Lung (tissue), 12 donors: ENCODE data around the gene OBSCN. TPM values are rescaled to one million over a fixed set of nuclear protein-coding genes. Genes with fewer than 3 reads are reported as not detected.
"Not testable (repeated sequence)": the region's sequence is repeated elsewhere in the genome, so short reads cannot be mapped to it uniquely, and the experiment has no call there.

Source experiments
- ATAC-seq: fragments of 200-7000 bp; cut with Tn5 transposase; one replicate; pipeline ENCODE4 v1.9.1; 2020; ENCODE audit warnings: moderate number of reproducible peaks; ENCODE audit not compliant: insufficient read depth, low FRiP score
- DNase-seq, 3 donors: peaks; one replicate each; pipeline ENCODE4 v3.0.0-alpha.2; 2013 to 2017
- H3K27ac ChIP-seq, 2 donors: one replicate each; pipeline ENCODE4 v1.5.1; 2013; ENCODE audit warnings: mild to moderate bottlenecking in 2 of 2, moderate library complexity in 2 of 2, control low read depth in 1 of 2, inconsistent platforms in 1 of 2, low read depth in 1 of 2, low read length in 1 of 2
- H3K27me3 ChIP-seq, 3 donors: one replicate each; pipeline ENCODE4 v1.5.1; 2013; ENCODE audit warnings: low read length in 2 of 3; ENCODE audit not compliant: control insufficient read depth in 3 of 3, insufficient read depth in 3 of 3
- H3K36me3 ChIP-seq, 4 donors: one replicate each; pipeline ENCODE4 v1.5.1; 2013; ENCODE audit warnings: low read length in 4 of 4, mild to moderate bottlenecking in 1 of 4, moderate library complexity in 1 of 4; ENCODE audit not compliant: control insufficient read depth in 4 of 4, insufficient read depth in 4 of 4
- H3K4me1 ChIP-seq, 5 donors: one replicate each; pipeline ENCODE4 v1.5.1; 2013; ENCODE audit warnings: low read length in 5 of 5, mild to moderate bottlenecking in 2 of 5, moderate library complexity in 1 of 5; ENCODE audit not compliant: control insufficient read depth in 5 of 5, insufficient read depth in 5 of 5
- H3K4me3 ChIP-seq: one replicate; pipeline ENCODE4 v1.5.1; 2013; ENCODE audit warnings: mild to moderate bottlenecking, control low read depth, moderate library complexity
- H3K9ac ChIP-seq, 2 donors: one replicate each; pipeline ENCODE4 v1.5.1; 2013; ENCODE audit warnings: low read length in 2 of 2, control low read depth in 1 of 2; ENCODE audit not compliant: insufficient read depth in 1 of 2
- H3K9me3 ChIP-seq, 4 donors: one replicate each; pipeline ENCODE4 v1.5.1; 2013; ENCODE audit warnings: low read length in 3 of 4, mild to moderate bottlenecking in 1 of 4, moderate library complexity in 1 of 4; ENCODE audit not compliant: control insufficient read depth in 4 of 4, insufficient read depth in 3 of 4
- CTCF ChIP-seq: IDR thresholded peaks from 2 replicates; pipeline ENCODE4 v1.5.1; 2012; ENCODE audit warnings: mild to moderate bottlenecking; ENCODE audit errors: control extremely low read depth, extremely low read depth
- WGBS, 2 donors: extraction: QIAGEN DNeasy Blood & Tissue Kit; methylation state at CpG; one replicate each; pipeline ENCODE4 v1.1.7; 2013; 5-methylcytosine and 5-hydroxymethylcytosine counted together
- polyA plus RNA-seq, 2 donors: library from polyadenylated mRNA; stranded (reverse); fragments of 200-250 nt; gene quantifications; one replicate each; pipeline ENCODE4 v1.2.1, GENCODE V29; 2013
- total RNA-seq, 2 donors: library from RNA; depleted of rRNA in 1 of 2; stranded (reverse); fragments of >200 nt in 1 of 2; gene quantifications; one replicate each; pipeline ENCODE4 v1.2.1, GENCODE V29; 2014 to 2021
- donor health status: control.
- donor health status: control.
- donor health status: Bipolar disorder and iron deficiency.
- donor health status: healthy.
- donor health status: DM: yes; HTN: yes; CAD: no.

OBSCN gene
- total and polyA plus RNA-seq, 4 donors: 5.1 to 47.3 (median 25.4) TPM

- H3K4me3 ChIP-seq: no peak overlapping the region
- peaks cover 0 to 15% (median 6%) of the 10 kb centered on the region in 4 donors for H3K36me3 ChIP-seq
- peaks cover 0 to 12% (median 5%) of the 10 kb centered on the region in 5 donors for H3K4me1 ChIP-seq
- ATAC-seq: no peak
- WGBS, 2 donors: 87 to 90% methylated on average over 7 of the region's 7 CpGs
- DNase-seq: no peak
- no peaks in the 10 kb centered on the region for H3K9me3 ChIP-seq
- no peak for TF ChIP-seq CTCF
- no peak overlapping the region for H3K9ac ChIP-seq
- no peak overlapping the region for H3K27ac ChIP-seq
- H3K27me3 ChIP-seq: no peaks in the 10 kb centered on the region
These were observed 37.2 kb upstream of the OBSCN start for GRCh38 chr1:228170666-228171065.

GRCh38 chr1:228171221-228171891 lies 36.5 kb upstream of the OBSCN start:
- no peak for DNase-seq
- Histone ChIP-seq H3K27me3 (no peaks in the 10 kb centered on the region), H3K4me3 (no peak overlapping the region), H3K4me1 (peaks cover 0 to 12% (median 5%) of the 10 kb centered on the region in 5 donors), H3K9me3 (no peaks in the 10 kb centered on the region), H3K27ac (no peak overlapping the region), H3K36me3 (peaks cover 0 to 16% (median 10%) of the 10 kb centered on the region in 4 donors), H3K9ac (no peak overlapping the region)
- 81 to 82% methylated on average over 10 of the region's 10 CpGs for WGBS, 2 donors
- no peak for ATAC-seq
- TF ChIP-seq CTCF: no peak

GRCh38 chr1:228172591-228173527 lies 35.0 kb upstream of the OBSCN start:
- no peak for TF ChIP-seq CTCF
- no peak overlapping the region for H3K27ac ChIP-seq
- no peaks in the 10 kb centered on the region for H3K27me3 ChIP-seq
- 86 to 91% methylated on average over 21 of the region's 21 CpGs for WGBS, 2 donors
- no peak for ATAC-seq
- DNase-seq: no peak
- H3K36me3 ChIP-seq: peaks cover 0 to 19% (median 11%) of the 10 kb centered on the region in 4 donors
- H3K4me1 ChIP-seq: peaks cover 0 to 13% (median 0%) of the 10 kb centered on the region in 5 donors
- H3K9ac ChIP-seq: no peak overlapping the region
- no peaks in the 10 kb centered on the region for H3K9me3 ChIP-seq
- H3K4me3 ChIP-seq: no peak overlapping the region

GRCh38 chr1:228173528-228174481 lies 34.0 kb upstream of the OBSCN start:
- peaks cover 0 to 16% (median 10%) of the 10 kb centered on the region in 4 donors for H3K36me3 ChIP-seq
- 68 to 81% methylated on average over 29 to 35 of the region's 69 CpGs for WGBS, 2 donors
- peak overlapping the region in 1 of 2 donors; percentile 3 for H3K27ac ChIP-seq
- H3K9ac ChIP-seq, H3K4me3 ChIP-seq, H3K27me3 ChIP-seq, ATAC-seq, H3K9me3 ChIP-seq: not testable (repeated sequence)
- peaks cover 0 to 13% (median 0%) of the 10 kb centered on the region in 5 donors for H3K4me1 ChIP-seq
- peak in 1 of 3 donors; percentile 44 for DNase-seq
